HL-60/S4 treated with phorbol 12-myristate 13-acetate at 8.2 ng/mL for 4 days and 3 days (cell line): ENCODE data around the gene CRABP2.

Experiments used
- in situ Hi-C: fragments of 300-500 bp; cut with MboI; formaldehyde crosslinking; loops from 2 replicates; pipeline ENCODE4 v1.15.0; 2022; ENCODE audit warnings: low sequenced_read_pairs

The CRABP2 gene

GRCh38 chr1:156656806-156657740, 48.3 kb downstream of the CRABP2 start:
- in situ Hi-C loops = no loop called here

- in situ Hi-C loops = no loop called here
Observed at GRCh38 chr1:156655904-156656516, 49.4 kb downstream of the CRABP2 start.

GRCh38 chr1:156655151-156655903, 50.1 kb downstream of the CRABP2 start:
- in situ Hi-C loops = no loop called here

GRCh38 chr1:156654700-156655099, 50.7 kb downstream of the CRABP2 start:
- in situ Hi-C loops = no loop called here

GRCh38 chr1:156652992-156653355, 52.4 kb downstream of the CRABP2 start:
- in situ Hi-C loops = no loop called here

GRCh38 chr1:156652131-156652991, 53.0 kb downstream of the CRABP2 start:
- in situ Hi-C loops = no loop called here
